Upper lobe of left lung (tissue), 4 donors: ENCODE data around the gene DTX2.
"Not testable (repeated sequence)": the region's sequence is repeated elsewhere in the genome, so short reads cannot be mapped to it uniquely, and the experiment has no call there.

ENCODE experiments used
- EP300 ChIP-seq, 4 donors: sonication (generic); formaldehyde crosslinking; IDR thresholded peaks; one replicate each; pipeline ENCODE4 v1.5.1; 2017; ENCODE audit warnings: antibody characterized with exemption in 4 of 4, control low read depth in 2 of 4
- POLR2A ChIP-seq, 4 donors: fragments of 450-650 bp; IDR thresholded peaks; one replicate each; pipeline ENCODE4 v1.5.1; 2016 to 2017; ENCODE audit warnings: antibody characterized with exemption in 4 of 4, mild to moderate bottlenecking in 2 of 4
- POLR2AphosphoS5 ChIP-seq, 2 donors: sonication (generic); formaldehyde crosslinking; IDR thresholded peaks; one replicate each; pipeline ENCODE4 v1.5.1; 2017; ENCODE audit warnings: antibody characterized with exemption in 2 of 2
- TF ChIP-seq, protein P1 (sequence below), 6 experiments: fragments of 450-650 bp in 4 of 6; fragments of 200-600 bp in 2 of 6; sonication (generic) in 2 of 6; IDR thresholded peaks; one replicate each; pipeline ENCODE4 v1.5.1; 2016 to 2019; ENCODE audit warnings: antibody characterized with exemption in 6 of 6

GRCh38 chr7:76441792-76442191, 19.7 kb upstream of the DTX2 start:
- TF ChIP-seq, protein P1, sequence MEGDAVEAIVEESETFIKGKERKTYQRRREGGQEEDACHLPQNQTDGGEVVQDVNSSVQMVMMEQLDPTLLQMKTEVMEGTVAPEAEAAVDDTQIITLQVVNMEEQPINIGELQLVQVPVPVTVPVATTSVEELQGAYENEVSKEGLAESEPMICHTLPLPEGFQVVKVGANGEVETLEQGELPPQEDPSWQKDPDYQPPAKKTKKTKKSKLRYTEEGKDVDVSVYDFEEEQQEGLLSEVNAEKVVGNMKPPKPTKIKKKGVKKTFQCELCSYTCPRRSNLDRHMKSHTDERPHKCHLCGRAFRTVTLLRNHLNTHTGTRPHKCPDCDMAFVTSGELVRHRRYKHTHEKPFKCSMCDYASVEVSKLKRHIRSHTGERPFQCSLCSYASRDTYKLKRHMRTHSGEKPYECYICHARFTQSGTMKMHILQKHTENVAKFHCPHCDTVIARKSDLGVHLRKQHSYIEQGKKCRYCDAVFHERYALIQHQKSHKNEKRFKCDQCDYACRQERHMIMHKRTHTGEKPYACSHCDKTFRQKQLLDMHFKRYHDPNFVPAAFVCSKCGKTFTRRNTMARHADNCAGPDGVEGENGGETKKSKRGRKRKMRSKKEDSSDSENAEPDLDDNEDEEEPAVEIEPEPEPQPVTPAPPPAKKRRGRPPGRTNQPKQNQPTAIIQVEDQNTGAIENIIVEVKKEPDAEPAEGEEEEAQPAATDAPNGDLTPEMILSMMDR (IDR thresholded peaks at IDR 0.05): not testable (repeated sequence)
- TF ChIP-seq POLR2A, POLR2AphosphoS5, EP300 (IDR thresholded peaks at IDR 0.05): not testable (repeated sequence)
